Ascending aorta (tissue), 2 donors: ENCODE measurements around the gene PHC3. TPM values are rescaled to one million over a fixed set of nuclear protein-coding genes. Genes with fewer than 3 reads are reported as not detected.

Source experiments
- DNase-seq, 2 donors: peaks; one replicate each; pipeline ENCODE4 v3.0.0-alpha.2; 2019; ENCODE audit warnings: low spot score in 2 of 2
- H3K27ac ChIP-seq, 2 donors: fragments of 200-600 bp; sonication (generic); one replicate each; pipeline ENCODE4 v1.5.1; 2016 to 2017; ENCODE audit warnings: mild to moderate bottlenecking in 1 of 2
- H3K27me3 ChIP-seq: fragments of 200-600 bp; sonication (generic); one replicate; pipeline ENCODE4 v1.5.1; 2017
- H3K36me3 ChIP-seq, 2 donors: fragments of 200-600 bp; sonication (generic); one replicate each; pipeline ENCODE4 v1.5.1; 2016
- H3K4me1 ChIP-seq, 2 donors: fragments of 200-600 bp; sonication (generic); one replicate each; pipeline ENCODE4 v1.5.1; 2016 to 2017; ENCODE audit warnings: mild to moderate bottlenecking in 1 of 2
- H3K4me3 ChIP-seq, 2 donors: fragments of 200-600 bp; sonication (generic); one replicate each; pipeline ENCODE4 v1.5.1; 2016 to 2017; ENCODE audit warnings: mild to moderate bottlenecking in 1 of 2
- H3K9me3 ChIP-seq, 2 donors: fragments of 200-600 bp; sonication (generic); one replicate each; pipeline ENCODE4 v1.5.1; 2016
- intact Hi-C: fragments of 100-400 bp; cut with DNase I; formaldehyde crosslinking; loops from one replicate; pipeline ENCODE4 v1.15.1; 2023
- total RNA-seq: library from RNA; depleted of rRNA; stranded (reverse); fragments of >200 nt; gene quantifications from one replicate; pipeline ENCODE4 v1.1.0, GENCODE V29; 2016
- TF ChIP-seq, protein P1 (sequence below), 3 experiments: fragments of 200-600 bp in 2 of 3; fragments of 450-650 bp in 1 of 3; sonication (generic) in 2 of 3; IDR thresholded peaks; one replicate each; pipeline ENCODE4 v1.5.1; 2016 to 2019; ENCODE audit warnings: antibody characterized with exemption in 3 of 3, mild to moderate bottlenecking in 1 of 3, moderate library complexity in 1 of 3

PHC3 gene
- total RNA-seq, 1 donor from 2014 or later = 43.3 TPM

- Histone ChIP-seq H3K4me1 (no peaks in the 10 kb centered on the region), H3K9me3 (no peaks in the 10 kb centered on the region), H3K27me3 (no peaks in the 10 kb centered on the region), H3K27ac (no peak overlapping the region), H3K4me3 (no peak overlapping the region), H3K36me3 (no peaks in the 10 kb centered on the region)
- intact Hi-C loops = no loop called here
- TF ChIP-seq, protein P1, sequence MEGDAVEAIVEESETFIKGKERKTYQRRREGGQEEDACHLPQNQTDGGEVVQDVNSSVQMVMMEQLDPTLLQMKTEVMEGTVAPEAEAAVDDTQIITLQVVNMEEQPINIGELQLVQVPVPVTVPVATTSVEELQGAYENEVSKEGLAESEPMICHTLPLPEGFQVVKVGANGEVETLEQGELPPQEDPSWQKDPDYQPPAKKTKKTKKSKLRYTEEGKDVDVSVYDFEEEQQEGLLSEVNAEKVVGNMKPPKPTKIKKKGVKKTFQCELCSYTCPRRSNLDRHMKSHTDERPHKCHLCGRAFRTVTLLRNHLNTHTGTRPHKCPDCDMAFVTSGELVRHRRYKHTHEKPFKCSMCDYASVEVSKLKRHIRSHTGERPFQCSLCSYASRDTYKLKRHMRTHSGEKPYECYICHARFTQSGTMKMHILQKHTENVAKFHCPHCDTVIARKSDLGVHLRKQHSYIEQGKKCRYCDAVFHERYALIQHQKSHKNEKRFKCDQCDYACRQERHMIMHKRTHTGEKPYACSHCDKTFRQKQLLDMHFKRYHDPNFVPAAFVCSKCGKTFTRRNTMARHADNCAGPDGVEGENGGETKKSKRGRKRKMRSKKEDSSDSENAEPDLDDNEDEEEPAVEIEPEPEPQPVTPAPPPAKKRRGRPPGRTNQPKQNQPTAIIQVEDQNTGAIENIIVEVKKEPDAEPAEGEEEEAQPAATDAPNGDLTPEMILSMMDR (IDR thresholded peaks at IDR 0.05) = no peak
- no peak for DNase-seq
Measured at GRCh38 chr3:170076715-170077238, 104.8 kb downstream of the PHC3 start.

GRCh38 chr3:170075441-170076091, 106.0 kb downstream of the PHC3 start:
- no peaks in the 10 kb centered on the region for H3K36me3 ChIP-seq
- TF ChIP-seq, protein P1 (IDR thresholded peaks at IDR 0.05) = no peak
- H3K27me3 ChIP-seq = no peaks in the 10 kb centered on the region
- H3K4me1 ChIP-seq = no peaks in the 10 kb centered on the region
- H3K4me3 ChIP-seq = no peak overlapping the region
- no peak overlapping the region for H3K27ac ChIP-seq
- DNase-seq = no peak
- H3K9me3 ChIP-seq = no peaks in the 10 kb centered on the region
- intact Hi-C loops = no loop called here

DNA sequence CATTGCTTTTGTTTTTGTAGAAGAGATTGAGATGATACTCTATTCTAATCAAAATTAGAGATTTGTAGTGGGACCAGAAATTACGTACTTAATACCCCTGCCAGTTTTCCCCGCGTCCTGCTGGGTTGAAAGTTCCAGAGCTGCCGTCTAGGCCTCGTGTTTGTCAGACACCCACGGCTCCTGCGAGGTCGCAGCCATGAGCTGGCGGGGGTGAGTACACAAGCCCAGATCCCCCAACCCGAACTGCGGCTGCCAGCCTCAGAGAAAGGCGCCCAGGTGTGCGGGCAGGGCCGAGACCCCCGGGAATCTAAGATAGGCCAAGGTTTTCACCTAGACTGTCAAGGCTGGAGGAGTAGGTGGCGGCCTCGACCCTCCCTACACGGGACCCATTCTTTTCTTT, 117.4 kb downstream of the PHC3 start:
- TF ChIP-seq, protein P1 (IDR thresholded peaks at IDR 0.05) = no peak
- Histone ChIP-seq H3K27me3 (no peaks in the 10 kb centered on the region), H3K27ac (no peak overlapping the region), H3K4me3 (no peak overlapping the region), H3K4me1 (no peaks in the 10 kb centered on the region), H3K36me3 (no peaks in the 10 kb centered on the region), H3K9me3 (no peaks in the 10 kb centered on the region)
- DNase-seq = no peak
- intact Hi-C loops = no loop called here

GRCh38 chr3:170063691-170064090, 117.8 kb downstream of the PHC3 start:
- no peaks in the 10 kb centered on the region for H3K4me1 ChIP-seq
- no peaks in the 10 kb centered on the region for H3K27me3 ChIP-seq
- H3K36me3 ChIP-seq = no peaks in the 10 kb centered on the region
- DNase-seq = no peak
- no peak overlapping the region for H3K27ac ChIP-seq
- no peaks in the 10 kb centered on the region for H3K9me3 ChIP-seq
- intact Hi-C loops = no loop called here
- TF ChIP-seq, protein P1 (IDR thresholded peaks at IDR 0.05) = no peak
- no peak overlapping the region for H3K4me3 ChIP-seq

- TF ChIP-seq, protein P1 (IDR thresholded peaks at IDR 0.05) = no peak
- no peak overlapping the region for H3K4me3 ChIP-seq
- no peaks in the 10 kb centered on the region for H3K4me1 ChIP-seq
- DNase-seq = no peak
- no peak overlapping the region for H3K27ac ChIP-seq
- no peaks in the 10 kb centered on the region for H3K9me3 ChIP-seq
- H3K27me3 ChIP-seq = no peaks in the 10 kb centered on the region
- intact Hi-C loops = no loop called here
- no peaks in the 10 kb centered on the region for H3K36me3 ChIP-seq
Measured at GRCh38 chr3:170062769-170063168, 118.8 kb downstream of the PHC3 start.
